Parathyroid adenoma (tissue), 2 donors: ENCODE data around the gene PKMYT1.

ENCODE experiments used
- H2AFZ ChIP-seq: fragments of 300-600 bp; sonication (generic); one replicate; pipeline ENCODE4 v1.7.0; 2017; ENCODE audit warnings: antibody characterized with exemption, mild to moderate bottlenecking
- H3K27ac ChIP-seq: fragments of 300-600 bp; sonication (generic); one replicate; pipeline ENCODE4 v1.7.0; 2017
- H3K27me3 ChIP-seq: fragments of 300-600 bp; sonication (generic); one replicate; pipeline ENCODE4 v1.7.0; 2017; ENCODE audit warnings: low read length; ENCODE audit not compliant: control insufficient read depth, insufficient read depth
- H3K36me3 ChIP-seq: fragments of 300-600 bp; sonication (generic); one replicate; pipeline ENCODE4 v1.7.0; 2017; ENCODE audit warnings: low read length; ENCODE audit not compliant: control insufficient read depth, insufficient read depth
- H3K4me1 ChIP-seq: fragments of 300-600 bp; sonication (generic); one replicate; pipeline ENCODE4 v1.7.0; 2017; ENCODE audit warnings: control low read depth
- H3K4me2 ChIP-seq: fragments of 300-600 bp; sonication (generic); one replicate; pipeline ENCODE4 v1.7.0; 2017; ENCODE audit warnings: low read length
- H3K4me3 ChIP-seq: fragments of 300-600 bp; sonication (generic); one replicate; pipeline ENCODE4 v1.7.0; 2017; ENCODE audit warnings: low read depth, low read length
- H3K79me2 ChIP-seq: fragments of 300-600 bp; sonication (generic); one replicate; pipeline ENCODE4 v1.7.0; 2017; ENCODE audit warnings: control low read depth
- H3K9ac ChIP-seq: fragments of 300-600 bp; sonication (generic); one replicate; pipeline ENCODE4 v1.7.0; 2017; ENCODE audit warnings: mild to moderate bottlenecking
- H3K9me3 ChIP-seq: fragments of 300-600 bp; sonication (generic); one replicate; pipeline ENCODE4 v1.7.0; 2017; ENCODE audit warnings: low read length; ENCODE audit not compliant: control insufficient read depth
- TF ChIP-seq, protein P1 (sequence below): fragments of 300-600 bp; sonication (generic); IDR thresholded peaks from one replicate; pipeline ENCODE4 v1.7.0; 2017; ENCODE audit warnings: antibody characterized with exemption, mild to moderate bottlenecking
- donor health status: primary hyperparathyroidism.

Gene PKMYT1

DNA sequence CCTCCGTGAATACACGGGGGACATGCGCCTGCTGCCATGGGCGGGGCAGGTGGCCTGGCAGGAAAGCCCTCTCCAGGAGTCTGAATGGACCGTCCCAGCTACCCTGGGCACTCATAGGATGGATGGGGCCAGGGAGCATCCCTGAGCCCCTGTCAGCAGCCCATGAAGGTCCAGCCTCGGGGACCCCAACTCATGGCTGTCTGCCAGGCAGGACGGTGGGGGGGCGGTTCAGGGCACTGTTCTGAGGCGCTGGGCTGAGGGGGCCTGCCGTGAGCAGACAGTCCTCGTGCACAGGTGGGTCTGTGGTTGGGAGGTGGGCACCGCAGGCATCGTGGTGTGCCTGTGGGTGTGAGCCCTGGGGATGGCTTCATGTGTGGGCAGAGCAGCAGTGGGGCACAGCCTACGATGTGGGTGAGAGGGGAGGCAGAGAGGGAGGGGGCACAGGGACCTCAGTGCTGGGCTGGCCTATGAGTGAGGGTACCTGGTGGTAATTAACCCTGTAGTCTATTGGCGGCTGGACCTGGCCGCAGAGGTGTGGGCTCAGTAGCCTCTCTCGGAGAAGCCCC lies 6.5 kb upstream of the PKMYT1 start:
- Histone ChIP-seq H3K27me3 (no peaks in the 10 kb centered on the region), H3K79me2 (no peaks in the 10 kb centered on the region), H3K27ac (no peak overlapping the region), H2AFZ (no peak overlapping the region), H3K9ac (no peak overlapping the region), H3K4me3 (no peak overlapping the region), H3K36me3 (no peaks in the 10 kb centered on the region), H3K4me2 (no peak overlapping the region), H3K4me1 (peaks cover 3% of the 10 kb centered on the region), H3K9me3 (no peaks in the 10 kb centered on the region)
- TF ChIP-seq, protein P1, sequence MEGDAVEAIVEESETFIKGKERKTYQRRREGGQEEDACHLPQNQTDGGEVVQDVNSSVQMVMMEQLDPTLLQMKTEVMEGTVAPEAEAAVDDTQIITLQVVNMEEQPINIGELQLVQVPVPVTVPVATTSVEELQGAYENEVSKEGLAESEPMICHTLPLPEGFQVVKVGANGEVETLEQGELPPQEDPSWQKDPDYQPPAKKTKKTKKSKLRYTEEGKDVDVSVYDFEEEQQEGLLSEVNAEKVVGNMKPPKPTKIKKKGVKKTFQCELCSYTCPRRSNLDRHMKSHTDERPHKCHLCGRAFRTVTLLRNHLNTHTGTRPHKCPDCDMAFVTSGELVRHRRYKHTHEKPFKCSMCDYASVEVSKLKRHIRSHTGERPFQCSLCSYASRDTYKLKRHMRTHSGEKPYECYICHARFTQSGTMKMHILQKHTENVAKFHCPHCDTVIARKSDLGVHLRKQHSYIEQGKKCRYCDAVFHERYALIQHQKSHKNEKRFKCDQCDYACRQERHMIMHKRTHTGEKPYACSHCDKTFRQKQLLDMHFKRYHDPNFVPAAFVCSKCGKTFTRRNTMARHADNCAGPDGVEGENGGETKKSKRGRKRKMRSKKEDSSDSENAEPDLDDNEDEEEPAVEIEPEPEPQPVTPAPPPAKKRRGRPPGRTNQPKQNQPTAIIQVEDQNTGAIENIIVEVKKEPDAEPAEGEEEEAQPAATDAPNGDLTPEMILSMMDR: no peak

DNA sequence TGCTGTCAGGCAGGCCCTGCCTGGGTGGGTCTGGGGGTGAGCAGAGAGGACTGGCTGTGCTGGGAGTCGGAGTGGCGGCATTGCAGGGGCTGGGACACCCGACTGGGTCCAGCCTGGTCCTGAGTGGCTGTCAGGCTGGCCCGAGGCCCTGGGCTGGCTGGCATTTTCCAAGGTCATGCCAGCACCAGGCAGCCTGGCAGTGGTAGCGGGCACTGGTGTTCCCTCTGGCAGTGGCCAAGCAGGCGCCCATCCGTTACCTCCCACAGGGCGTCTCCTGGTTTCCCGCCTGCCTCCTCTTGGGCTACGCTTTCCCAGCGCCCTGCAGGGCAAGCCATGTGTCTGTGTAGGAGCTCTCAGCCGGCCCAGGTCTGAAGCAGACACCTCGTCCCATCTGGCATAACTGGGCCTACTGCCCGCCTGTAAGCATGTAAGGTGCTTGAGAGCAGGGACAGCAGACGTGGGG lies 5.7 kb upstream of the PKMYT1 start:
- no peak overlapping the region for H3K4me3 ChIP-seq
- no peaks in the 10 kb centered on the region for H3K27me3 ChIP-seq
- H3K9ac ChIP-seq: no peak overlapping the region
- no peaks in the 10 kb centered on the region for H3K9me3 ChIP-seq
- no peak overlapping the region for H2AFZ ChIP-seq
- H3K79me2 ChIP-seq: no peaks in the 10 kb centered on the region
- TF ChIP-seq, protein P1: no peak
- H3K4me1 ChIP-seq: peaks cover 3% of the 10 kb centered on the region
- H3K27ac ChIP-seq: no peak overlapping the region
- no peaks in the 10 kb centered on the region for H3K36me3 ChIP-seq
- H3K4me2 ChIP-seq: no peak overlapping the region

- TF ChIP-seq, protein P1: no peak
- no peaks in the 10 kb centered on the region for H3K36me3 ChIP-seq
- H2AFZ ChIP-seq: no peak overlapping the region
- H3K9ac ChIP-seq: no peak overlapping the region
- H3K9me3 ChIP-seq: no peaks in the 10 kb centered on the region
- H3K27me3 ChIP-seq: no peaks in the 10 kb centered on the region
- H3K4me3 ChIP-seq: no peak overlapping the region
- H3K79me2 ChIP-seq: no peaks in the 10 kb centered on the region
- H3K4me1 ChIP-seq: peaks cover 3% of the 10 kb centered on the region
- H3K27ac ChIP-seq: no peak overlapping the region
- no peak overlapping the region for H3K4me2 ChIP-seq
Measured at GRCh38 chr16:2985462-2985861, 5.2 kb upstream of the PKMYT1 start.

DNA sequence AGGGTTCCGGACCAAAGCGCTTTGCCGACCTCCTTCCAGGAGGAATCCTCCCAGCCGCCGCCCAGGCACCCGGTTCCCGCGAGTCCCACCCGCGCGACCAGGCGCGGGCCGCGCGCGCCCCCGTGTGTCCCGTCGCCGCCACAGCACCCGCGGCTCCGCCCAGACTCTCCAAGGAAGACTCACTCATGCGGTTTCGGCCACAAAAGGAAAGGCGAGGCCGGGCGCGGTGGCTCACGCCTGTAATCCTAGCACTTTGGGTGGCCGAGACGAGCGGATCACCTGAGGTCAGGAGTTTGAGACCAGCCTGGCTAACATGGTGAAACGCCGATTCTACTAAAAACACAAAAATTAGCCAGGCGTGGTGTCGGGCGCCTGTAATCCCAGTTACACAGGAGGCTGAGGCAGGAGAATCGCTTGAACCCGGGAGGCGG lies 3.5 kb upstream of the PKMYT1 start:
- Histone ChIP-seq H2AFZ (peak overlapping the region; percentile 85), H3K4me3 (no peak overlapping the region), H3K27ac (no peak overlapping the region), H3K9ac (no peak overlapping the region), H3K4me2 (peak overlapping the region; percentile 50), H3K4me1 (peaks cover 3% of the 10 kb centered on the region), H3K36me3 (no peaks in the 10 kb centered on the region), H3K27me3 (no peaks in the 10 kb centered on the region), H3K79me2 (no peaks in the 10 kb centered on the region), H3K9me3 (no peaks in the 10 kb centered on the region)
- TF ChIP-seq, protein P1: peak; percentile 99

- Histone ChIP-seq H3K27ac (no peak overlapping the region), H3K79me2 (no peaks in the 10 kb centered on the region), H3K4me3 (no peak overlapping the region), H3K36me3 (no peaks in the 10 kb centered on the region), H3K4me1 (peaks cover 3% of the 10 kb centered on the region), H3K27me3 (no peaks in the 10 kb centered on the region), H3K9me3 (no peaks in the 10 kb centered on the region), H3K9ac (no peak overlapping the region), H3K4me2 (no peak overlapping the region), H2AFZ (no peak overlapping the region)
- TF ChIP-seq, protein P1: no peak
Measured at GRCh38 chr16:2982402-2982801, 2.2 kb upstream of the PKMYT1 start.
